Head of caudate nucleus (tissue), 42 donors: ENCODE data around the gene SIM2.

Experiments used
- DNase-seq, 42 donors: peaks; one replicate each; pipeline versions ENCODE4 v3.0.0 to v3.0.0-alpha.2; 2020 to 2021; ENCODE audit warnings: mixed read lengths in 7 of 42
- intact Hi-C: fragments of 100-400 bp; cut with DNase I; formaldehyde crosslinking; loops from one replicate; pipeline ENCODE4 v1.15.0; 2022

The SIM2 gene

GRCh38 chr21:36768496-36768895 lies 69.6 kb downstream of the SIM2 start:
- DNase-seq: peak in 24 of 42 donors; percentile 4 to 75 (median 43)
- intact Hi-C loops: no loop called here

GRCh38 chr21:36769051-36769839 lies 70.3 kb downstream of the SIM2 start:
- DNase-seq: peak in 9 of 42 donors; percentile 13 to 58 (median 34)
- intact Hi-C loops: no loop called here

GRCh38 chr21:36773117-36773516 lies 74.2 kb downstream of the SIM2 start:
- intact Hi-C loops: no loop called here
- peak in 31 of 42 donors; percentile 33 to 81 (median 54) for DNase-seq

GRCh38 chr21:36773995-36774394 lies 75.1 kb downstream of the SIM2 start:
- intact Hi-C loops: no loop called here
- no peak for DNase-seq

- DNase-seq: peak in 18 of 42 donors; percentile 27 to 81 (median 52)
- intact Hi-C loops: no loop called here
These were observed 78.2 kb downstream of the SIM2 start for GRCh38 chr21:36776981-36777617.

- intact Hi-C loops: no loop called here
- DNase-seq: no peak
These were observed 81.9 kb downstream of the SIM2 start for GRCh38 chr21:36780861-36781260.

GRCh38 chr21:36783612-36784374 lies 84.9 kb downstream of the SIM2 start:
- DNase-seq: peak in 1 of 42 donors; percentile 10
- intact Hi-C loops: no loop called here

GRCh38 chr21:36784947-36785346 lies 86.0 kb downstream of the SIM2 start:
- DNase-seq: peak in 1 of 42 donors; percentile 9
- intact Hi-C loops: no loop called here

- intact Hi-C loops: no loop called here
- peak in 1 of 42 donors; percentile 5 for DNase-seq
These were observed 86.7 kb downstream of the SIM2 start for GRCh38 chr21:36785615-36786014.

- intact Hi-C loops: no loop called here
- DNase-seq: no peak
These were observed 87.3 kb downstream of the SIM2 start for GRCh38 chr21:36786186-36786585.

GRCh38 chr21:36788120-36788638 lies 89.3 kb downstream of the SIM2 start:
- peak in 2 of 42 donors; percentile 15 to 33 for DNase-seq
- intact Hi-C loops: no loop called here

- intact Hi-C loops: no loop called here
- DNase-seq: peak in 5 of 42 donors; percentile 17 to 53 (median 42)
These were observed 91.7 kb downstream of the SIM2 start for GRCh38 chr21:36790616-36791015.

- DNase-seq: peak in 8 of 42 donors; percentile 18 to 63 (median 30)
- intact Hi-C loops: no loop called here
These were observed 92.3 kb downstream of the SIM2 start for GRCh38 chr21:36791180-36791579.

GRCh38 chr21:36791695-36792470 lies 93.0 kb downstream of the SIM2 start:
- intact Hi-C loops: no loop called here
- DNase-seq: peak in 21 of 42 donors; percentile 16 to 73 (median 47)

GRCh38 chr21:36792505-36792967 lies 93.6 kb downstream of the SIM2 start:
- peak in 3 of 42 donors; percentile 15 to 48 (median 35) for DNase-seq
- intact Hi-C loops: no loop called here

GRCh38 chr21:36796070-36796469 lies 97.2 kb downstream of the SIM2 start:
- no peak for DNase-seq
- intact Hi-C loops: no loop called here

GRCh38 chr21:36798491-36798890 lies 99.6 kb downstream of the SIM2 start:
- DNase-seq: no peak
- intact Hi-C loops: no loop called here
